OCI-LY3 (cell line): Measurements from ENCODE around the gene REL.

Experiments
- H2AFZ ChIP-seq: fragments of 200-600, 300-600 bp; shearing (Covaris generic); 2 replicates; pipeline ENCODE4 v1.6.0; 2014; ENCODE audit warnings: antibody characterized with exemption, low read depth, low read length
- H3K27ac ChIP-seq: fragments of 200-600, 300-600 bp; sonication (generic); 2 replicates; pipeline ENCODE4 v1.5.1; 2014; ENCODE audit warnings: mild to moderate bottlenecking, low read length, moderate library complexity, mixed read lengths
- H3K27me3 ChIP-seq: fragments of 200-600, 300-600 bp; sonication (generic); 2 replicates; pipeline ENCODE4 v1.6.1; 2014; ENCODE audit warnings: low read depth, low read length, mixed read lengths
- H3K36me3 ChIP-seq: fragments of 200-600, 300-600 bp; sonication (generic); replicated peaks from 2 replicates; pipeline ENCODE3; 2014; ENCODE audit warnings: low read depth, low read length, mixed read lengths
- H3K4me1 ChIP-seq: fragments of 300-600, 200-600 bp; sonication (generic); 2 replicates; pipeline ENCODE4 v1.6.1; 2014; ENCODE audit warnings: low read length, mixed read lengths
- H3K4me2 ChIP-seq: fragments of 200-600, 300-600 bp; sonication (generic); 2 replicates; pipeline ENCODE4 v1.6.1; 2014; ENCODE audit warnings: low read length, mixed read lengths
- H3K4me3 ChIP-seq: fragments of 300-600, 200-600 bp; sonication (generic); 2 replicates; pipeline ENCODE4 v1.5.1; 2014; ENCODE audit warnings: antibody characterized with exemption, mild to moderate bottlenecking, low read length, moderate library complexity
- H3K79me2 ChIP-seq: fragments of 300-600, 200-600 bp; shearing (Covaris generic); 2 replicates; pipeline ENCODE4 v1.6.1; 2014; ENCODE audit warnings: mild to moderate bottlenecking, low read length, mixed read lengths
- H3K9ac ChIP-seq: fragments of 300-600, 200-600 bp; shearing (Covaris generic); 2 replicates; pipeline ENCODE4 v1.6.0; 2014; ENCODE audit warnings: mild to moderate bottlenecking, low read length, moderate library complexity
- H3K9me3 ChIP-seq: fragments of 200-600, 300-600 bp; shearing (Covaris generic); 2 replicates; pipeline ENCODE4 v1.6.1; 2014; ENCODE audit warnings: low read length, mixed read lengths; ENCODE audit not compliant: insufficient read depth
- H4K20me1 ChIP-seq: fragments of 200-600, 300-600 bp; sonication (generic); 2 replicates; pipeline ENCODE4 v1.6.1; 2016; ENCODE audit warnings: low read length, mixed read lengths; ENCODE audit not compliant: insufficient read depth
- CTCF ChIP-seq: fragments of 200-600, 300-600 bp; sonication (generic); IDR thresholded peaks from 2 replicates; pipeline ENCODE4 v1.5.1; 2014; ENCODE audit warnings: antibody characterized with exemption, low read length, low read depth
- EZH2phosphoT487 ChIP-seq: fragments of 200-600 bp; shearing (Covaris generic); IDR thresholded peaks from 2 replicates; pipeline ENCODE4 v1.6.1; 2018; ENCODE audit warnings: antibody characterized with exemption, mixed run types, low read depth

The REL gene

GRCh38 chr2:60932954-60933353 lies 51.6 kb downstream of the REL start:
- Histone ChIP-seq H3K27ac (no peak overlapping the region), H3K36me3 (peaks cover 33% of the 10 kb centered on the region), H3K9ac (no peak overlapping the region), H3K4me3 (no peak overlapping the region), H2AFZ (no peak overlapping the region), H4K20me1 (peaks cover 22% of the 10 kb centered on the region), H3K9me3 (no peaks in the 10 kb centered on the region), H3K4me2 (no peak overlapping the region), H3K27me3 (no peaks in the 10 kb centered on the region), H3K79me2 (peaks cover 6% of the 10 kb centered on the region; the same call in 1 of the 2 replicates), H3K4me1 (no peaks in the 10 kb centered on the region)
- TF ChIP-seq CTCF = no peak

- H3K4me3 ChIP-seq = no peak overlapping the region
- no peak overlapping the region for H3K4me2 ChIP-seq
- no peaks in the 10 kb centered on the region for H3K27me3 ChIP-seq
- peaks cover 22% of the 10 kb centered on the region for H4K20me1 ChIP-seq
- no peak overlapping the region for H3K27ac ChIP-seq
- H3K4me1 ChIP-seq = no peaks in the 10 kb centered on the region
- H3K9ac ChIP-seq = no peak overlapping the region
- H3K79me2 ChIP-seq = peaks cover 6% of the 10 kb centered on the region; the same call in 1 of the 2 replicates
- no peaks in the 10 kb centered on the region for H3K9me3 ChIP-seq
- TF ChIP-seq EZH2phosphoT487 (no peak), CTCF (no peak)
- peaks cover 45% of the 10 kb centered on the region for H3K36me3 ChIP-seq
- no peak overlapping the region for H2AFZ ChIP-seq
Measured at GRCh38 chr2:60934165-60934722, 52.9 kb downstream of the REL start.

GRCh38 chr2:60936757-60937156 lies 55.4 kb downstream of the REL start:
- Histone ChIP-seq H3K4me3 (no peak overlapping the region), H3K9me3 (no peaks in the 10 kb centered on the region), H4K20me1 (peaks cover 15% of the 10 kb centered on the region), H3K4me2 (no peak overlapping the region), H3K9ac (no peak overlapping the region), H2AFZ (no peak overlapping the region), H3K36me3 (peaks cover 51% of the 10 kb centered on the region), H3K79me2 (peaks cover 6% of the 10 kb centered on the region; the same call in 1 of the 2 replicates), H3K27ac (no peak overlapping the region), H3K27me3 (no peaks in the 10 kb centered on the region), H3K4me1 (no peaks in the 10 kb centered on the region)
- no peak for TF ChIP-seq CTCF

GRCh38 chr2:60938301-60938700 lies 56.9 kb downstream of the REL start:
- Histone ChIP-seq H3K9me3 (no peaks in the 10 kb centered on the region), H3K4me1 (no peaks in the 10 kb centered on the region), H2AFZ (no peak overlapping the region), H3K9ac (no peak overlapping the region), H3K4me3 (no peak overlapping the region), H3K4me2 (no peak overlapping the region), H4K20me1 (peaks cover 5% of the 10 kb centered on the region), H3K27me3 (no peaks in the 10 kb centered on the region), H3K36me3 (peaks cover 46% of the 10 kb centered on the region), H3K79me2 (peaks cover 4% of the 10 kb centered on the region; the same call in 1 of the 2 replicates), H3K27ac (no peak overlapping the region)
- TF ChIP-seq EZH2phosphoT487 = no peak
- no peak for TF ChIP-seq CTCF
